HG03064 (cell line): ENCODE data around the gene VSIG10L.

Source experiments
- ATAC-seq: cut with Tn5 transposase; IDR thresholded peaks from one replicate; pipeline ENCODE4 v1.9.1; 2021; ENCODE audit warnings: low read depth; ENCODE audit not compliant: unreplicated experiment

Gene VSIG10L

GRCh38 chr19:51341976-51342580 lies at the start of gene VSIG10L:
VSIG10L (minus strand) TSS chr19:51342139; CDS start chr19:51342124, 15 bp downstream.
- ATAC-seq = no peak

GRCh38 chr19:51391073-51391611 lies 49.2 kb upstream of the VSIG10L start:
- no peak for ATAC-seq

- ATAC-seq = no peak
Observed at GRCh38 chr19:51389143-51389542, 47.2 kb upstream of the VSIG10L start.

- no peak for ATAC-seq
Observed at GRCh38 chr19:51387924-51388389, 46.0 kb upstream of the VSIG10L start, which contains the start of gene LIM2. LIM2 (minus strand) TSS chr19:51387974; CDS start chr19:51387443, 531 bp downstream.

GRCh38 chr19:51386882-51387520 lies 45.1 kb upstream of the VSIG10L start:
- ATAC-seq = no peak

GRCh38 chr19:51382004-51382403 lies 40.1 kb upstream of the VSIG10L start:
- ATAC-seq = no peak

- no peak for ATAC-seq
Observed at GRCh38 chr19:51380379-51380778, 38.4 kb upstream of the VSIG10L start.

- ATAC-seq = no peak
Observed at GRCh38 chr19:51377422-51377821, 35.5 kb upstream of the VSIG10L start.

GRCh38 chr19:51375504-51376221 lies 33.7 kb upstream of the VSIG10L start:
- no peak for ATAC-seq

GRCh38 chr19:51372649-51373504 lies 30.9 kb upstream of the VSIG10L start, which contains the start of gene NKG7:
NKG7 (minus strand) TSS chr19:51372654; CDS start chr19:51372535, 119 bp downstream.
- ATAC-seq = no peak

- no peak for ATAC-seq
Observed at GRCh38 chr19:51372021-51372648, 30.2 kb upstream of the VSIG10L start.

- ATAC-seq = no peak
Observed at GRCh38 chr19:51371186-51371690, 29.3 kb upstream of the VSIG10L start.

- ATAC-seq = no peak
Observed at GRCh38 chr19:51370230-51370629, 28.3 kb upstream of the VSIG10L start.

GRCh38 chr19:51368366-51369282 lies 26.7 kb upstream of the VSIG10L start, which contains the start of gene CLDND2:
CLDND2 (minus strand) TSS chr19:51369003; CDS start chr19:51368577, 426 bp downstream.
- ATAC-seq = no peak

- ATAC-seq = peak; percentile 52
Observed at GRCh38 chr19:51367565-51368365, 25.8 kb upstream of the VSIG10L start.

- ATAC-seq = peak; percentile 10
Observed at GRCh38 chr19:51367255-51367564, 25.3 kb upstream of the VSIG10L start.

GRCh38 chr19:51366389-51367254 lies 24.7 kb upstream of the VSIG10L start:
- ATAC-seq = no peak
